ENCODE data around the gene U2SURP.

The U2SURP gene

DNA sequence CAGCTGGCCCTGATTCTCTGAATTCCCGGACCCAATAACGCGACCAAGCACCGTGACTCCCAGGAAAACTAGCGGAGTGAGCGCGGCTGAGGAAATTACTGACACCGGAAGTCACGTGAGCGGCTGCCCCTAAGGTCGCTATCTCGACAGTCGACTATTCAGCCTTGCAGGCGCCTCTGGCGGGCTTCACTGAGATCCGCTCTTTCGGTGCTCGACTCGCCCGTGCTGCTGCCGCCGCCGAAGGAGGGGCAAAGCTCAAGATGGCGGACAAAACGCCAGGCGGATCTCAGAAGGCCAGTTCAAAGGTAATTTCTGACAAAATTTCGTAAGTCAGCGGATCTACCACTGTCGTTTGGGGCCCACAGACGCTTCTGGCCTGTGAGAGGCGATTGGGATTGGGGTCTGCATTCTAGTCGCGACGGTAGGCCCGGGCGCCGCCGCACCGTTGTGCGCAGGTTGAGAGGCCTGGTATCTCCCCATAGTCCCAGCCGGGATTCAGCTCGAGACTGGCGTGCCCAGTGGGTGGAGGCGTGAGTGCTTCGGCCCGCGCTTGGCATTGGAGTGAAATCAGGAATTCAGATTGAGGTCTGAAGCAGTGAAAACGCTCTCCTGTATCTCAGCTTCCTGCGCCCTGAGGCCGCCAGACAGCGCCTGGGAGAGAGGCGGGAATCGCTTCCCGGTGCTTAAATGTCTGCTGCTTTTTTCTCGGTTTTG, at the start of gene U2SURP:
TSS of gene U2SURP (plus strand) at position 202 of the 714 bp plus-strand sequence. CDS start at position 261, 59 bp downstream.
- peak; percentile 96 for DNase-seq (ENCODE audit: low read depth)

- DNase-seq (ENCODE audit: low read depth), result no peak
Observed at GRCh38 chr3:142951794-142952193, 49.6 kb upstream of the U2SURP start.

DNA sequence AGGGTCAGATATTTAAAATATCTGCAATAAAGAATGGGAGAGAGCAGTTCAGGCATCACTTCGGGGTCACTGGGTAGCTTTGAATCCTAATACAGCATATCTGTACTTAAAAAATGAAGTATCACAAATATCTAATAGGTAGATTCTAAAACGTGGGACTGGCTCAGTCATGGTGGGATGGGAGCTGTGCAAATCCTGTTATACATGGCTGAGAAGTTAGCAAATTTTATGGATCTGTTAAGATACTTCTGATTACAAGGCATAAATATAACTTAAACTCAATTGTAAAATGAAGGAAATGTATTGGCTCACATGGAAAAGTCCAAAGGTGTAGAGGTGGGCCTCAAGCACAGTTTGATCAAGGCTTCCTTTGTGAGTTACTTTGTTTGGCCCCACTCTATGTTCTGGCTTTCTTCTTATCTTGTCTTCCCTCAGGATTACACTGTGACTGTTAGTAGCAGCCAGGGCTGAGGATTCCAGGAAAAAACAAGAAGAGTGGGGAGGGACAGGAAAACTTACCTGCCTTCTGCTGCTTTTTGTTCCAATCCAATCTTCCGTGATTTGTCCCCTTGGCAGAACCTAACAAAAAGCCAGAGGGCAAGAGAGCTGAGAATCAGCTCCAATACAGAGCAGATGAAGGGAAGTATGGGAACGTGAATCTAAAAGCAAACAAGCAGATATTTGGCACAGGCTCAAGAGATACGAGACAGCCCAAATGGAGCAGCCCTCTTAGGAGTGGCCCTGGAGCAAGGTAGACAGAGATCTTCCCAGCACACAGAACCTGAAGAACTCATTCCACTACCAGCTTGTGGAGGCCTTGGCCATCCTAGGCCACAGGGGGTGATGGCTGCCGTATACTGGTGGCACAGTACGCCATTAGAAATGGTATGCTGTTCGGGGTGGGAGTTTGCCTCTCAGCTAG, 48.8 kb upstream of the U2SURP start:
- DNase-seq (ENCODE audit: low read depth), result no peak

GRCh38 chr3:142953443-142953842, 47.9 kb upstream of the U2SURP start:
- DNase-seq (ENCODE audit: low read depth), result no peak

DNA sequence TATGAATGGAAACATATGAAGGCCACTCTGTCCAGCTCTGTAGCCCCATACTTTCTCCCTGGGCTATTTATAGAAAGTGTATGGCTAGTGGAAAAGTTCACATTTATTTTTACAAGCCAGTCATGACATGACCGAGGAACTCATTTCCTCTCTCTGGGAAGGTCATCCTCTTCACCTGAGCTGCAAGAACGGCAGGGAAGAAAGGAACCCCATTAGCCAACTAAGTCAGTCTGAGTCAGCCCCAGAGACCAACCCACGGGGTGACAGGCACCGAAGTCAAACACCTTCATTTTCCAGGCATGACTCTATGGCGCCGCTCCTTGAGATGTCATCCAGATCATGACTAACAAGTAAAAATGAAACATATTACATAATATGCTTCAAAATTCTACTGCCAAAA, 42.7 kb upstream of the U2SURP start:
- no peak for DNase-seq (ENCODE audit: low read depth)

DNA sequence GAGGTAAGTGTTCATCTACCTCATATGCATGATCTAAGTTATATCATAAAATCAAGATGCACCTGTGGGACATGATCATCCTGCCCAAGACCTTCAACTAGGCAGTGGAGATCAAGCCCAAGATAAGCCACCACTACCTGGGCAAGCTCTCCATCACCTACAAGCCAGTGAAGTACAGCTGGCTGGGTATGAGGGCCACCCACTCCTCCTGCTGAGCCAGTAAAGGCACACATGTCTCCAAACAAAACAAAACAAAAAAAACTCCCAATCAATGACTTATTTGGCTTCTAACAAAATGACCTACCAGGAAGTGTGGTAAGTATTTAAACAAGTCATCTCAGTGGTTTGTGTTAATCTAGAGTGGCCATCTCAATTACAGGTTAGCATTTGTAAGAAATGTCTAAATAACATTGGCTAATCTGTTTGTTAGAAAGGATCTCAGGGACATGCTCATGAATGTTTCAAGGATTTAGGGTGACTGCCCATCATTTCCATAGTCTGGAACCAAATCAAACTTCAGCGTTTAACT, 41.0 kb upstream of the U2SURP start:
- no peak for DNase-seq (ENCODE audit: low read depth)

DNA sequence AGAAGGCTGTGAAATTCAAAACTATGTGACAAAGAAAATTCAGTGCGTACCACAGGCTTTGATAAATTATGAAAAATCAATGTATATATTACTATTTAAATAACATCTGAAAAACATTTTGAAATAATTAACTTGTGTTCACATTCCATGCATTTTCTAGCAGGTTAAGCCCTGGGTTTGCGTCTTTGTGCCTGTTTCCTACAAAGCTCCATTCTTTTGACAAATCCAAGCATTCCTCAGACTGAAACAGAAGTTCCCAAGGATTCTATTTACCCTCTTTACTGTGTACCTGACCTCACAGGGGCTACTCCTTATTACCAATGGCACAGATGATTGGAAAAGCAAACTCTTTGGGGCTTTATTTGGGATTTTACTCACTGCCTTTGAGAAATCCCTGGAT, 39.8 kb upstream of the U2SURP start:
- no peak for DNase-seq (ENCODE audit: low read depth)

DNA sequence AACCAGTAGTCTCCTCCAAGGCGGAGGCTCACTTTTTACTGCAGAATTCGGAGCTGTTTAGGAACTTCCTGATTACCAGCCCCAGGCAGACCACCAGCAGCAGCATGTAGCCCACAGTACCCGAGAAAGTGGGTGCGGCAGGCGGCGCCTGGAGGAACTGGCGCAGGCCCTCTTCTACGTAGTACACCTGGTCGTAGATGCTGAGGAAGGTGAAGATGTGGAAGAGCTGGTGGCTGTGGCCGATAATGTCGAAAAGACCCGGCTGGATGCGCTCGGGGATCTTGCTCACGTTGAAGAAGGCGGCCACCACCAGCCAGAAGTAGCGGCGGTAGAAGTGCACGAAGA, 39.2 kb upstream of the U2SURP start:
- no peak for DNase-seq (ENCODE audit: low read depth)

GRCh38 chr3:142962520-142963233, 38.7 kb upstream of the U2SURP start:
- DNase-seq (ENCODE audit: low read depth), result no peak

GRCh38 chr3:142963234-142963515, 38.2 kb upstream of the U2SURP start:
- DNase-seq (ENCODE audit: low read depth), result no peak

GRCh38 chr3:142963516-142964448, 37.6 kb upstream of the U2SURP start, which contains the start of gene PAQR9:
TSS of gene PAQR9 (minus strand) at chr3:142963674. CDS start at chr3:142963336, 338 bp downstream.
- no peak for DNase-seq (ENCODE audit: low read depth)

DNA sequence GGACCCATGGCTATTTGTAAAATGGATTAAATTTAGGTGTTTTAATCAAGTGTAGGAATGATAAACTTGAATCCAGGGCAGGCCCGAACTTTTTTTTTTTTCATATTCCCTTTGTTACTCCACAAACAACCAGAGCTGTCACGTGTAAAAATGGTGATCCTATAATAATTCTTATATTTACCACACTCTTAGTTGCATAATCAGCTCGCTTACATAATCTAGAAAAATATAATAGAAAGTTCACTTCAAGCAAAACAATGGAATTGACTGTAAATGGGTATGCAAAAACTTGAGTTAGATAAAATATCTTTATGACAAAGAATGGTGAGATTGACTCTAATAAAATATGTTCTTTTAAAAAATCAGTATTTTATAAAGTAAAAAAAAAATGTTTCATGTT, 35.8 kb upstream of the U2SURP start:
- DNase-seq (ENCODE audit: low read depth), result no peak

GRCh38 chr3:142966808-142967207, 34.6 kb upstream of the U2SURP start:
- DNase-seq (ENCODE audit: low read depth), result no peak

- DNase-seq (ENCODE audit: low read depth), result no peak
Observed at GRCh38 chr3:142968319-142969025, 32.9 kb upstream of the U2SURP start.

DNA sequence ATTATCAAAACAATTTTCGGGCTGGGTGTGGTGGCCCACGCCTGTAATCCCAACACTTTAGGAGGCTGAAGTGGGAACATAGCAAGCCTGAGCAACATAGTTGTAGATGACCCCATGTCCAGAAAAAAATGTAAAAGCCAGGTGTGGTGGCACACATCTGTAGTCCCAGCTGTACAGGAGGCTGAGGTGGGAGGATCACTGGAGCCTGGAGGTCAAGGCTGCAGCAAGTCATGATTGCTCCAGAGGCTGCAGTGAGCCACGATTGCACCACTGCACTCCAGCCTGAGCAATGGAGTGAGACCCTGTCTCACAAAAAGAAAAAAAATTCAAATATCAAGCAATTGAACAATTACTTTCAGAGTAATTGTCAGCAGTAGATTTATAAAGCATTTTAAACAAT, 29.9 kb upstream of the U2SURP start:
- DNase-seq (ENCODE audit: low read depth), result no peak

DNA sequence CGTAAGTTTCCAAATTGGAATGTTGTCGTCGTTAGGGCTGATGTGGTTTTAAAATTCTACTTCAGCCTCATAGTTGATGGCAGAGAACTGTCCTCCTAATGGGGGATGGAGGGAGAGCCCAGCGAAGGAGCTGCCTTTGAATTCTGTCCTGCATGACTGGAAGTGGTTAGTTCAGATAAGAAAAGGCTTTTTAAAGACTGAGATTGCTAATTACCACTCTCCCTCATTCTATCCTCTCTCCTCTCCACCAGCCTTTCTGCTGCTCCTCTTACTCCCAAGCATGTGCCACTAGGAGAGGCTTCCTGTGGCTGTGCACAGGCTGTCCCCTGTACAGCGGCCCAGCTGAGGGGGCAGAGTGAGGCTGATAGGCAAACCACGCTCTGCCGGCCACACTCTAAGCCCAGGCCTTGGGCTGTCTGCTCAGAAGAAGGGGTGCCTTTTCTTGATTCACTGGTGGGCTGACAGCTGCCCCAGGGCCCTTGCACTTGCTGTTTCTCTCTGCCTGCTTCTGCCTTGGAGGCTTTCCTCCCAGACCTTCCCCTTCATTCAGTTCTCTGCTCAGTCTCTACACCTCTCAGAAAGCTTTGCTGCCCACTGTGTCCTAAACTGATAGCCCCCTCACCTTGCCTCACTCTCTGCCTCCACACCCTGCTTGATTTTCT, 29.1 kb upstream of the U2SURP start:
- no peak for DNase-seq (ENCODE audit: low read depth)

DNA sequence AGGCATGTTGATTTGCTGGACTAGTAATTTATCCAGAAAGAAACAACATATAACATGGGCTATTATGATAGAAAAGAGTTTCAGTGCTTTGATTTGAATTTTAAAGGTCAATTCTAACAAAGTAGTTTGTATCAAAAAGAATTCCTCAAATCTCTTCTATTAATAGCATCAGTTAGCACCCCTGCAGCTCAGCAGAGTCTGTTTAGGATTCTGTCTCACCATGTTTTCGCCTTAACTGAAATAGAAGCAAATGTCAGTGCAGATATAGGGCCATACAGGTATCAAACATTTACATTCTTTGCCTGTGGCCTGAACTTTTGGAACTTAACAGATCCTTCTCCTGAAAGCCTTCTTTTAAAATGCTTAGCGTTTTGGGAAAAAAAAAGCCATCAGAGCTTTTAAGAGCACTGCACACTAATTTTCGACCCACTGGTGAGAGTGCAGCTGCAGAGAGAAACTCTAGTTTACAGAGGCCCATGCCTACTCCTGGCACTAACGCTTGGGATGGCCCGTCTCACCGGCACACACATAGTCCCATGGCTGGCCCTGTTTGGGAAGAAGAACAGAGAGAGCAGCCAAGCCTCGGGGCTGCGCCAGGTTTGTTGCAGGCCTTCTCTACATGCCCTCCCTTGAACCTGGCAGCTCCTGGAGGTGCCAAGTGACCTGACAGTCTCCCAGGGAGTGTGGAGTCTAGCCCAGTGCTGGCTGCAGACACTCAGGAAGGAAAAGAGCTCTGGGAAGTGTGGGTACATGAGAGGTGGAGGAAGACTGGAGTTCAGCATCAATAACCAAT, 28.0 kb upstream of the U2SURP start:
- no peak for DNase-seq (ENCODE audit: low read depth)

GRCh38 chr3:142975316-142975995, 25.9 kb upstream of the U2SURP start:
- DNase-seq (ENCODE audit: low read depth), result no peak
